ENCODE measurements around the gene CCDC178.

Gene CCDC178

DNA sequence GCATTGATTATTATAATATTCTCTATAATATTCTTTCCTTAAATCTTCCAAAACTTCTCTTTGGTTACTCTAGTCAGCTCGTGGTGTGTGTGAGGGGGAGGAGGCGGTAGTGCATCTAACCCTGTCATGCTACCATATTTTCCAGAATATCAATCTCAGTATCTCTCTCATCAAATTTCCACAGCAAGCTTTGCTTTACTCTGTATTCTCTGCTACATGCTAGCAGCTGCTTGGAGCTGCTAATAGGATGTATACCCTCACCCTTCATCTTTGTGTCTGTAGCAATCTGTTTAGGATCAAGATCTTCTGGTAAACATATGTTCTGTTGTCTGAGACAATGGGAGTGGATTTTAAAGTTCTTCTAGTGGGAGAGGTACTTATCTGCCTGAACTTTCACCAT lies 363.9 kb downstream of the CCDC178 start:
- TF ChIP-seq, protein P1, sequence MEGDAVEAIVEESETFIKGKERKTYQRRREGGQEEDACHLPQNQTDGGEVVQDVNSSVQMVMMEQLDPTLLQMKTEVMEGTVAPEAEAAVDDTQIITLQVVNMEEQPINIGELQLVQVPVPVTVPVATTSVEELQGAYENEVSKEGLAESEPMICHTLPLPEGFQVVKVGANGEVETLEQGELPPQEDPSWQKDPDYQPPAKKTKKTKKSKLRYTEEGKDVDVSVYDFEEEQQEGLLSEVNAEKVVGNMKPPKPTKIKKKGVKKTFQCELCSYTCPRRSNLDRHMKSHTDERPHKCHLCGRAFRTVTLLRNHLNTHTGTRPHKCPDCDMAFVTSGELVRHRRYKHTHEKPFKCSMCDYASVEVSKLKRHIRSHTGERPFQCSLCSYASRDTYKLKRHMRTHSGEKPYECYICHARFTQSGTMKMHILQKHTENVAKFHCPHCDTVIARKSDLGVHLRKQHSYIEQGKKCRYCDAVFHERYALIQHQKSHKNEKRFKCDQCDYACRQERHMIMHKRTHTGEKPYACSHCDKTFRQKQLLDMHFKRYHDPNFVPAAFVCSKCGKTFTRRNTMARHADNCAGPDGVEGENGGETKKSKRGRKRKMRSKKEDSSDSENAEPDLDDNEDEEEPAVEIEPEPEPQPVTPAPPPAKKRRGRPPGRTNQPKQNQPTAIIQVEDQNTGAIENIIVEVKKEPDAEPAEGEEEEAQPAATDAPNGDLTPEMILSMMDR (IDR thresholded peaks at IDR 0.05; ENCODE audit: extremely low read depth, insufficient read depth, missing control alignments): no peak
- no peak for DNase-seq (ENCODE audit: low spot score)
- in situ Hi-C loops (cut with MboI; ENCODE audit: low pct_unique_long_range_greater_than_20kb, low sequenced_read_pairs, unreplicated experiment): no loop called here

GRCh38 chr18:33074125-33074524 lies 366.4 kb downstream of the CCDC178 start:
- no peak for DNase-seq (ENCODE audit: low spot score)
- in situ Hi-C loops (cut with MboI; ENCODE audit: low pct_unique_long_range_greater_than_20kb, low sequenced_read_pairs, unreplicated experiment): no loop called here
- TF ChIP-seq, protein P1 (IDR thresholded peaks at IDR 0.05; ENCODE audit: extremely low read depth, insufficient read depth, missing control alignments): no peak

GRCh38 chr18:33062834-33063364 lies 377.6 kb downstream of the CCDC178 start:
- in situ Hi-C loops (cut with MboI; ENCODE audit: low pct_unique_long_range_greater_than_20kb, low sequenced_read_pairs, unreplicated experiment): no loop called here
- TF ChIP-seq, protein P1 (IDR thresholded peaks at IDR 0.05; ENCODE audit: extremely low read depth, insufficient read depth, missing control alignments): no peak
- DNase-seq (ENCODE audit: low spot score): no peak

GRCh38 chr18:33052886-33053285 lies 387.6 kb downstream of the CCDC178 start:
- no peak for DNase-seq (ENCODE audit: low spot score)
- TF ChIP-seq, protein P1 (IDR thresholded peaks at IDR 0.05; ENCODE audit: extremely low read depth, insufficient read depth, missing control alignments): no peak
- in situ Hi-C loops (cut with MboI; ENCODE audit: low pct_unique_long_range_greater_than_20kb, low sequenced_read_pairs, unreplicated experiment): no loop called here

DNA sequence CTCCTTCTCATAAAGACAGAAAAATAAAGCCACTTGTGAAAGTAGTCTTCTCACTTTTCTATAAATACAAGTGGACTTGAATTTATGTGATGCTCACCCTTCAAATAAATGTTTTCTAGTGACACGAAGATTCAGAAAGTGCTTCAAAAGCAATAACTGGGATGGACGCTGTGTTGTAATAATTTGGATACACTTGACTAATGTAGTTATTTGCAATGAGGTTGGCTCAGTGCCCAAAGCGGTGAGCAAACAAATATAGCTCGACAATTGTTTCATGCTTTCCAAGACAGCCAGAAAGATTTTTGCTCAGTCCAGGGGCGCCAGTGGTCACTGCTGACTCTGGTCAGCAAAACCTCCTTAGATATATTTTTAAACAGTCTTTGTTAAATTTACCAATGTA lies 389.1 kb downstream of the CCDC178 start:
- TF ChIP-seq, protein P1 (IDR thresholded peaks at IDR 0.05; ENCODE audit: extremely low read depth, insufficient read depth, missing control alignments): no peak
- DNase-seq (ENCODE audit: low spot score): no peak
- in situ Hi-C loops (cut with MboI; ENCODE audit: low pct_unique_long_range_greater_than_20kb, low sequenced_read_pairs, unreplicated experiment): no loop called here

DNA sequence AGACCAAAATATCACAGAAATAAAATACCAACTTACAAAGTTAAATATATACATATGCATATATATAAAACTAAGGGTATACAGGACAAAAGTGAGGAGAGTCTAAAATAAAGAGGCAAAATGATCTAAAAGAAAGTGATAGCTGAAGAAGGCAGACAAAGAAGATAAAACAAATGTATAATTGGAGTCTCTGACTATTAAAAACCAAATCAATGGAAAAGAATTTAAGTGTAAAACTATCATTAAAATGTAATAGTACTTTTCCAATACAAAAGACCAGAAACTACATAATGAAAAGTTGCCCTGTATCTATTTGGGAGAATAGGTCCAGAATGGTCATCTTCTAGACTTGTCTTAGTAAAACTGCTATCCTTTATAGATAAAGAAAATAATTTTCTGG lies 400.3 kb downstream of the CCDC178 start:
- DNase-seq (ENCODE audit: low spot score): no peak
- in situ Hi-C loops (cut with MboI; ENCODE audit: low pct_unique_long_range_greater_than_20kb, low sequenced_read_pairs, unreplicated experiment): no loop called here
- TF ChIP-seq, protein P1 (IDR thresholded peaks at IDR 0.05; ENCODE audit: extremely low read depth, insufficient read depth, missing control alignments): no peak

GRCh38 chr18:33034945-33035344 lies 405.6 kb downstream of the CCDC178 start:
- TF ChIP-seq, protein P1 (IDR thresholded peaks at IDR 0.05; ENCODE audit: extremely low read depth, insufficient read depth, missing control alignments): no peak
- in situ Hi-C loops (cut with MboI; ENCODE audit: low pct_unique_long_range_greater_than_20kb, low sequenced_read_pairs, unreplicated experiment): no loop called here
- DNase-seq (ENCODE audit: low spot score): no peak

Data from GM13977 (cell line).